Lower lobe of right lung (tissue), 2 donors: ENCODE measurements around the gene NKX6-1. TPM values are rescaled to one million over a fixed set of nuclear protein-coding genes. Genes with fewer than 3 reads are reported as not detected.

Experiments
- ATAC-seq, 2 donors: fragments of 200-7000 bp; cut with Tn5 transposase; one replicate each; pipeline ENCODE4 v1.9.1; 2020 to 2022; ENCODE audit warnings: mild to moderate bottlenecking in 2 of 2, moderate library complexity in 2 of 2
- DNase-seq: peaks from one replicate; pipeline ENCODE4 v3.0.0-alpha.2; 2020
- H3K27ac ChIP-seq: fragments of 200-600 bp; one replicate; pipeline ENCODE4 v1.8.0; 2022
- H3K27me3 ChIP-seq: fragments of 200-600 bp; one replicate; pipeline ENCODE4 v1.8.0; 2022; ENCODE audit warnings: low read depth
- H3K36me3 ChIP-seq: fragments of 200-600 bp; one replicate; pipeline ENCODE4 v1.8.0; 2022; ENCODE audit warnings: mild to moderate bottlenecking
- H3K4me1 ChIP-seq: fragments of 200-600 bp; one replicate; pipeline ENCODE4 v1.8.0; 2022
- H3K4me3 ChIP-seq: fragments of 200-600 bp; one replicate; pipeline ENCODE4 v1.8.0; 2022; ENCODE audit warnings: mild to moderate bottlenecking
- H3K9me3 ChIP-seq: fragments of 200-600 bp; one replicate; pipeline ENCODE4 v1.8.0; 2022
- CTCF ChIP-seq: fragments of 200-600 bp; IDR thresholded peaks from one replicate; pipeline ENCODE4 v1.8.0; 2022; ENCODE audit warnings: antibody characterized with exemption, mild to moderate bottlenecking
- intact Hi-C: fragments of 100-400 bp; cut with DNase I; formaldehyde crosslinking; loops from one replicate; pipeline ENCODE4 v1.11.0; 2022
- total RNA-seq: library from RNA; stranded (reverse); fragmentation: NEBNext Ultra II Directional; extraction: Animal tissue kit (Norgen Biotek cat#: 25700); gene quantifications from one replicate; pipeline ENCODE4 v1.2.1, GENCODE V29; 2021
- donor health status: DM: no; HTN: yes; CAD: no; lungs with severe emphysema.

Gene NKX6-1
- total RNA-seq, 1 donor from 2014 or later, result not detected

GRCh38 chr4:84482564-84483563 lies 16.2 kb downstream of the NKX6-1 start:
- peak; percentile 45 for TF ChIP-seq CTCF
- H3K4me3 ChIP-seq, result peak overlapping the region; percentile 24
- H3K9me3 ChIP-seq, result no peaks in the 10 kb centered on the region
- H3K36me3 ChIP-seq, result no peaks in the 10 kb centered on the region
- ATAC-seq (peak; percentile 72 to 83), DNase-seq (peak; percentile 55)
- peaks cover 22% of the 10 kb centered on the region for H3K4me1 ChIP-seq
- H3K27me3 ChIP-seq, result peaks cover 82% of the 10 kb centered on the region
- H3K27ac ChIP-seq, result no peak overlapping the region
- intact Hi-C loops, result no loop called here

- Histone ChIP-seq H3K4me1 (peaks cover 22% of the 10 kb centered on the region), H3K4me3 (no peak overlapping the region), H3K9me3 (no peaks in the 10 kb centered on the region), H3K36me3 (no peaks in the 10 kb centered on the region), H3K27ac (no peak overlapping the region), H3K27me3 (peaks cover 73% of the 10 kb centered on the region)
- ATAC-seq (no peak), DNase-seq (no peak)
- TF ChIP-seq CTCF, result no peak
- intact Hi-C loops, result no loop called here
Observed at GRCh38 chr4:84481860-84482245, 17.2 kb downstream of the NKX6-1 start.

- H3K36me3 ChIP-seq, result no peaks in the 10 kb centered on the region
- TF ChIP-seq CTCF, result no peak
- intact Hi-C loops, result no loop called here
- peaks cover 22% of the 10 kb centered on the region for H3K4me1 ChIP-seq
- no peak overlapping the region for H3K27ac ChIP-seq
- H3K9me3 ChIP-seq, result no peaks in the 10 kb centered on the region
- H3K27me3 ChIP-seq, result peaks cover 70% of the 10 kb centered on the region
- DNase-seq (no peak), ATAC-seq (no peak)
- H3K4me3 ChIP-seq, result no peak overlapping the region
Observed at GRCh38 chr4:84481077-84481859, 17.8 kb downstream of the NKX6-1 start.

GRCh38 chr4:84480082-84480481 lies 19.0 kb downstream of the NKX6-1 start:
- ATAC-seq (no peak), DNase-seq (no peak)
- H3K36me3 ChIP-seq, result no peaks in the 10 kb centered on the region
- TF ChIP-seq CTCF, result no peak
- H3K4me1 ChIP-seq, result peaks cover 22% of the 10 kb centered on the region
- intact Hi-C loops, result no loop called here
- no peaks in the 10 kb centered on the region for H3K9me3 ChIP-seq
- H3K4me3 ChIP-seq, result no peak overlapping the region
- peaks cover 60% of the 10 kb centered on the region for H3K27me3 ChIP-seq
- H3K27ac ChIP-seq, result no peak overlapping the region

GRCh38 chr4:84479663-84480062 lies 19.4 kb downstream of the NKX6-1 start:
- Histone ChIP-seq H3K36me3 (no peaks in the 10 kb centered on the region), H3K9me3 (no peaks in the 10 kb centered on the region), H3K4me1 (peaks cover 22% of the 10 kb centered on the region), H3K27me3 (peaks cover 55% of the 10 kb centered on the region), H3K4me3 (no peak overlapping the region), H3K27ac (no peak overlapping the region)
- DNase-seq, result no peak
- TF ChIP-seq CTCF, result no peak
- intact Hi-C loops, result no loop called here
- ATAC-seq, result no peak
